Neural progenitor cell (in vitro differentiated cells): ENCODE results near the gene CFAP54. TPM values are rescaled to one million over a fixed set of nuclear protein-coding genes. Genes with fewer than 3 reads are reported as not detected.
A peak's percentile ranks its signal among the peaks of the same experiment; 100 is the strongest.

Source experiments
- DNase-seq: peaks from one replicate; pipeline ENCODE4 v3.0.0-alpha.2; 2016; ENCODE audit warnings: low spot score
- H2AFZ ChIP-seq: fragments of 200-600 bp; sonication (generic); replicated peaks from 2 replicates; pipeline ENCODE4 v1.6.1; 2016; ENCODE audit warnings: antibody characterized with exemption
- H3F3A ChIP-seq: fragments of 200-600 bp; sonication (generic); 2 replicates; pipeline ENCODE4 v1.6.1; 2016; ENCODE audit warnings: antibody characterized with exemption, low read depth
- H3K27ac ChIP-seq: fragments of 200-600 bp; sonication (generic); 2 replicates; pipeline ENCODE4 v1.5.1; 2016; ENCODE audit warnings: mild to moderate bottlenecking
- H3K27me3 ChIP-seq: fragments of 200-600 bp; sonication (generic); 2 replicates; pipeline ENCODE4 v1.6.1; 2016; ENCODE audit warnings: mild to moderate bottlenecking, moderate library complexity
- H3K36me3 ChIP-seq: fragments of 200-600 bp; sonication (generic); 2 replicates; pipeline ENCODE4 v1.5.1; 2016
- H3K4me1 ChIP-seq: fragments of 200-600 bp; sonication (generic); 2 replicates; pipeline ENCODE4 v1.6.1; 2016; ENCODE audit warnings: mixed run types
- H3K4me2 ChIP-seq: fragments of 200-600 bp; sonication (generic); 2 replicates; pipeline ENCODE4 v1.6.1; 2016
- H3K4me3 ChIP-seq: fragments of 200-600 bp; sonication (generic); 2 replicates; pipeline ENCODE4 v1.5.1; 2016
- H3K79me2 ChIP-seq: fragments of 200-600 bp; sonication (generic); 2 replicates; pipeline ENCODE4 v1.6.1; 2016; ENCODE audit warnings: low read depth
- H3K9ac ChIP-seq: fragments of 200-600 bp; sonication (generic); 2 replicates; pipeline ENCODE4 v1.6.1; 2016
- H3K9me3 ChIP-seq: fragments of 200-600 bp; sonication (generic); 2 replicates; pipeline ENCODE4 v1.5.1; 2016; ENCODE audit warnings: low read depth
- H4K20me1 ChIP-seq: fragments of 200-600 bp; sonication (generic); 2 replicates; pipeline ENCODE4 v1.6.1; 2016; ENCODE audit warnings: low read depth
- H3K27ac Mint-ChIP-seq: 3 replicates; pipeline ENCODE4 v1.8.0; 2021; ENCODE audit warnings: mixed read lengths
- H3K27me3 Mint-ChIP-seq: 2 replicates; pipeline ENCODE4 v1.8.0; 2022; ENCODE audit warnings: low read depth, mild to moderate bottlenecking, inconsistent platforms, moderate library complexity, mixed read lengths; ENCODE audit not compliant: insufficient read depth
- H3K36me3 Mint-ChIP-seq: 3 replicates; pipeline ENCODE4 v1.8.0; 2021; ENCODE audit warnings: mixed read lengths
- H3K4me1 Mint-ChIP-seq: 3 replicates; pipeline ENCODE4 v1.8.0; 2021; ENCODE audit warnings: mixed read lengths
- H3K4me3 Mint-ChIP-seq: 3 replicates; pipeline ENCODE4 v1.8.0; 2021; ENCODE audit warnings: mild to moderate bottlenecking, moderate library complexity, mixed read lengths
- H3K9me3 Mint-ChIP-seq: 3 replicates; pipeline ENCODE4 v1.8.0; 2020; ENCODE audit warnings: mixed read lengths
- CTCF ChIP-seq: fragments of 200-600 bp; sonication (generic); IDR thresholded peaks from 2 replicates; pipeline ENCODE4 v1.5.1; 2017; ENCODE audit warnings: antibody characterized with exemption, mild to moderate bottlenecking
- EZH2 ChIP-seq: fragments of 200-600 bp; sonication (generic); IDR thresholded peaks from 2 replicates; pipeline ENCODE4 v1.6.1; 2017; ENCODE audit warnings: antibody characterized with exemption, mild to moderate bottlenecking, moderate library complexity
- EZH2phosphoT487 ChIP-seq: fragments of 200-600 bp; sonication (generic); IDR thresholded peaks from 2 replicates; pipeline ENCODE4 v1.6.1; 2017; ENCODE audit warnings: antibody characterized with exemption
- total RNA-seq: library from RNA; depleted of rRNA; stranded (reverse); fragments of >200 nt; gene quantifications from 2 replicates; pipeline ENCODE4 v1.2.3, GENCODE V29; 2015; ENCODE audit warnings: low replicate concordance

CFAP54 gene
- total RNA-seq, 1 donor from 2014 or later, result 4.2 TPM

- Histone ChIP-seq H2AFZ (no peak overlapping the region), H3K9ac (no peak overlapping the region), H3K79me2 (no peaks in the 10 kb centered on the region), H3K4me3 (no peak overlapping the region), H3K27me3 (no peaks in the 10 kb centered on the region), H3K9me3 (no peaks in the 10 kb centered on the region), H3F3A (no peaks in the 10 kb centered on the region), H3K27ac (no peak overlapping the region), H4K20me1 (no peaks in the 10 kb centered on the region), H3K4me1 (no peaks in the 10 kb centered on the region), H3K4me2 (no peak overlapping the region), H3K36me3 (peaks cover under 1% of the 10 kb centered on the region)
- TF ChIP-seq EZH2 (no peak), CTCF (peak; percentile 19)
- H3K27me3 Mint-ChIP-seq, result no peaks in the 10 kb centered on the region
- H3K36me3 Mint-ChIP-seq, result no peaks in the 10 kb centered on the region
- no peaks in the 10 kb centered on the region for H3K9me3 Mint-ChIP-seq
- no peak for DNase-seq
- H3K4me1 Mint-ChIP-seq, result no peaks in the 10 kb centered on the region
- H3K27ac Mint-ChIP-seq, result no peak overlapping the region
- no peak overlapping the region for H3K4me3 Mint-ChIP-seq
Measured at GRCh38 chr12:96698521-96698920, 209.1 kb downstream of the CFAP54 start.

- no peak overlapping the region for H2AFZ ChIP-seq
- H3K36me3 Mint-ChIP-seq, result no peaks in the 10 kb centered on the region
- no peak overlapping the region for H3K4me2 ChIP-seq
- no peaks in the 10 kb centered on the region for H3K79me2 ChIP-seq
- no peaks in the 10 kb centered on the region for H4K20me1 ChIP-seq
- no peaks in the 10 kb centered on the region for H3K4me1 ChIP-seq
- H3K4me3 Mint-ChIP-seq, result no peak overlapping the region
- H3K27me3 Mint-ChIP-seq, result no peaks in the 10 kb centered on the region
- no peak for TF ChIP-seq CTCF
- TF ChIP-seq EZH2phosphoT487, result no peak
- no peak for TF ChIP-seq EZH2
- no peaks in the 10 kb centered on the region for H3F3A ChIP-seq
- H3K27ac ChIP-seq, result no peak overlapping the region
- DNase-seq, result no peak
- no peak overlapping the region for H3K9ac ChIP-seq
- no peak overlapping the region for H3K4me3 ChIP-seq
- H3K27me3 ChIP-seq, result no peaks in the 10 kb centered on the region
- H3K36me3 ChIP-seq, result peaks cover 4% of the 10 kb centered on the region
- H3K27ac Mint-ChIP-seq, result no peak overlapping the region
- no peaks in the 10 kb centered on the region for H3K9me3 ChIP-seq
- no peaks in the 10 kb centered on the region for H3K4me1 Mint-ChIP-seq
- H3K9me3 Mint-ChIP-seq, result no peaks in the 10 kb centered on the region
Measured at GRCh38 chr12:96698965-96699364, 209.6 kb downstream of the CFAP54 start.

- Mint-ChIP-seq H3K9me3 (no peaks in the 10 kb centered on the region), H3K4me1 (no peaks in the 10 kb centered on the region), H3K27me3 (no peaks in the 10 kb centered on the region), H3K36me3 (no peaks in the 10 kb centered on the region), H3K27ac (no peak overlapping the region), H3K4me3 (no peak overlapping the region)
- H3K36me3 ChIP-seq, result peaks cover 4% of the 10 kb centered on the region
- no peaks in the 10 kb centered on the region for H3K27me3 ChIP-seq
- peaks cover 22% of the 10 kb centered on the region for H3K4me1 ChIP-seq
- no peaks in the 10 kb centered on the region for H3K9me3 ChIP-seq
- no peak overlapping the region for H3K4me3 ChIP-seq
- no peak overlapping the region for H3K9ac ChIP-seq
- H3K27ac ChIP-seq, result no peak overlapping the region
- no peaks in the 10 kb centered on the region for H4K20me1 ChIP-seq
- no peak overlapping the region for H3K4me2 ChIP-seq
- H3K79me2 ChIP-seq, result no peaks in the 10 kb centered on the region
- TF ChIP-seq EZH2 (no peak), EZH2phosphoT487 (no peak)
- H2AFZ ChIP-seq, result no peak overlapping the region
- no peak for DNase-seq
- peaks cover 19% of the 10 kb centered on the region for H3F3A ChIP-seq
Measured at GRCh38 chr12:96701856-96702255, 212.5 kb downstream of the CFAP54 start.

- H3K4me3 ChIP-seq, result no peak overlapping the region
- H3K4me1 ChIP-seq, result peaks cover 16% of the 10 kb centered on the region
- H3K79me2 ChIP-seq, result no peaks in the 10 kb centered on the region
- DNase-seq, result peak; percentile 48
- Mint-ChIP-seq H3K4me3 (no peak overlapping the region), H3K4me1 (peaks cover 4% of the 10 kb centered on the region), H3K27ac (no peak overlapping the region), H3K36me3 (no peaks in the 10 kb centered on the region), H3K27me3 (no peaks in the 10 kb centered on the region), H3K9me3 (no peaks in the 10 kb centered on the region)
- H3K9ac ChIP-seq, result no peak overlapping the region
- TF ChIP-seq EZH2phosphoT487 (no peak), CTCF (peak; percentile 34), EZH2 (no peak)
- H3K9me3 ChIP-seq, result no peaks in the 10 kb centered on the region
- no peaks in the 10 kb centered on the region for H3K27me3 ChIP-seq
- no peak overlapping the region for H3K4me2 ChIP-seq
- no peak overlapping the region for H2AFZ ChIP-seq
- H3K36me3 ChIP-seq, result no peaks in the 10 kb centered on the region
- H4K20me1 ChIP-seq, result no peaks in the 10 kb centered on the region
- H3K27ac ChIP-seq, result no peak overlapping the region
- peaks cover 16% of the 10 kb centered on the region for H3F3A ChIP-seq
Measured at GRCh38 chr12:96710127-96710745, 220.9 kb downstream of the CFAP54 start.
